Measurements from ENCODE around the gene FA2H.
A peak's percentile ranks its signal among the peaks of the same experiment; 100 is the strongest.
"Not testable (repeated sequence)": the region's sequence is repeated elsewhere in the genome, so short reads cannot be mapped to it uniquely, and the experiment has no call there.

FA2H gene

GRCh38 chr16:74774223-74775139, at the start of gene FA2H:
FA2H (minus strand) TSS chr16:74774820; CDS start chr16:74774755, 65 bp downstream.
- peak; percentile 44 to 47 for DNase-seq (ENCODE audit: low read depth in 2 of 2)

- no peak for DNase-seq (ENCODE audit: low read depth in 2 of 2)
Measured at GRCh38 chr16:74817851-74818250, 43.2 kb upstream of the FA2H start.

- peak; percentile 64 to 72 for DNase-seq (ENCODE audit: low read depth in 2 of 2)
Measured at GRCh38 chr16:74813109-74813641, 38.6 kb upstream of the FA2H start.

- no peak for DNase-seq (ENCODE audit: low read depth in 2 of 2)
Measured at GRCh38 chr16:74811911-74812310, 37.3 kb upstream of the FA2H start.

- not testable (repeated sequence) for DNase-seq (ENCODE audit: low read depth in 2 of 2)
Measured at GRCh38 chr16:74811216-74811615, 36.6 kb upstream of the FA2H start.

GRCh38 chr16:74807052-74807646, 32.5 kb upstream of the FA2H start:
- DNase-seq (ENCODE audit: low read depth in 2 of 2), result no peak

- DNase-seq (ENCODE audit: low read depth in 2 of 2), result no peak
Measured at GRCh38 chr16:74800216-74800871, 25.7 kb upstream of the FA2H start.

GRCh38 chr16:74797414-74797813, 22.8 kb upstream of the FA2H start:
- no peak for DNase-seq (ENCODE audit: low read depth in 2 of 2)

GRCh38 chr16:74795104-74795503, 20.5 kb upstream of the FA2H start:
- no peak for DNase-seq (ENCODE audit: low read depth in 2 of 2)

- DNase-seq (ENCODE audit: low read depth in 2 of 2), result no peak
Measured at GRCh38 chr16:74794668-74795067, 20.0 kb upstream of the FA2H start.

GRCh38 chr16:74793571-74793970, 19.0 kb upstream of the FA2H start:
- DNase-seq (ENCODE audit: low read depth in 2 of 2), result no peak

- DNase-seq (ENCODE audit: low read depth in 2 of 2), result no peak
Measured at GRCh38 chr16:74792225-74792624, 17.6 kb upstream of the FA2H start.

- not testable (repeated sequence) for DNase-seq (ENCODE audit: low read depth in 2 of 2)
Measured at GRCh38 chr16:74791749-74792148, 17.1 kb upstream of the FA2H start.

GRCh38 chr16:74788108-74788507, 13.5 kb upstream of the FA2H start:
- no peak for DNase-seq (ENCODE audit: low read depth in 2 of 2)

- no peak for DNase-seq (ENCODE audit: low read depth in 2 of 2)
Measured at GRCh38 chr16:74785031-74785430, 10.4 kb upstream of the FA2H start.

- DNase-seq (ENCODE audit: low read depth in 2 of 2), result no peak
Measured at GRCh38 chr16:74778646-74779045, 4.0 kb upstream of the FA2H start.

GRCh38 chr16:74776926-74777325, 2.3 kb upstream of the FA2H start:
- no peak for DNase-seq (ENCODE audit: low read depth in 2 of 2)

- no peak for DNase-seq (ENCODE audit: low read depth in 2 of 2)
Measured at GRCh38 chr16:74775255-74775654, 635 bp upstream of the FA2H start.

GRCh38 chr16:74773446-74774222, 986 bp downstream of the FA2H start:
- DNase-seq (ENCODE audit: low read depth in 2 of 2), result no peak

GRCh38 chr16:74771656-74772315, 2.8 kb downstream of the FA2H start:
- no peak for DNase-seq (ENCODE audit: low read depth in 2 of 2)
